HepG2 (cell line): ENCODE results near the gene CELSR2. TPM values are rescaled to one million over a fixed set of nuclear protein-coding genes. Genes with fewer than 3 reads are reported as not detected.
A peak's percentile ranks its signal among the peaks of the same experiment; 100 is the strongest.

Experiments
- ATF2 ChIP-seq: sonication (generic); formaldehyde crosslinking; IDR thresholded peaks from 2 replicates; pipeline ENCODE4 v1.4.0; 2020; ENCODE audit warnings: missing genetic modification reagents
- CEBPZ ChIP-seq: IDR thresholded peaks from 2 replicates; pipeline ENCODE4 v1.6.1; 2012; ENCODE audit warnings: low read length, improper control_type of control experiment
- E2F1 ChIP-seq: sonication (generic); formaldehyde crosslinking; IDR thresholded peaks from 2 replicates; pipeline ENCODE4 v1.5.0; 2020; ENCODE audit warnings: missing genetic modification reagents
- HNF4A ChIP-seq: sonication (generic); formaldehyde crosslinking; IDR thresholded peaks from 2 replicates; pipeline ENCODE4 v1.4.0; 2020; ENCODE audit warnings: missing genetic modification reagents
- HOXA9 ChIP-seq: sonication (generic); formaldehyde crosslinking; IDR thresholded peaks from 2 replicates; pipeline ENCODE4 v1.8.1; 2022; ENCODE audit warnings: missing genetic modification reagents, mild to moderate bottlenecking, moderate library complexity, borderline replicate concordance
- ZEB1 ChIP-seq: IDR thresholded peaks from 2 replicates; pipeline ENCODE4 v1.6.1; 2012; ENCODE audit warnings: mild to moderate bottlenecking, low read depth, inconsistent platforms; ENCODE audit not compliant: insufficient replicate concordance
- ZNF17 ChIP-seq: sonication (generic); formaldehyde crosslinking; IDR thresholded peaks from 2 replicates; pipeline ENCODE4 v1.5.0; 2020; ENCODE audit warnings: mild to moderate bottlenecking, missing genetic modification reagents
- ZNF180 ChIP-seq: sonication (generic); formaldehyde crosslinking; IDR thresholded peaks from 2 replicates; pipeline ENCODE4 v1.4.0; 2020; ENCODE audit warnings: low read depth, missing genetic modification reagents, borderline replicate concordance
- ZNF281 ChIP-seq: sonication (generic); formaldehyde crosslinking; IDR thresholded peaks from 2 replicates; pipeline ENCODE4 v1.4.0; 2020; ENCODE audit warnings: missing genetic modification reagents, borderline replicate concordance
- ZNF292 ChIP-seq: sonication (generic); formaldehyde crosslinking; IDR thresholded peaks from 2 replicates; pipeline ENCODE4 v1.8.1; 2022; ENCODE audit warnings: mild to moderate bottlenecking, low read depth, missing genetic modification reagents, borderline replicate concordance
- ZNF431 ChIP-seq: sonication (generic); formaldehyde crosslinking; IDR thresholded peaks from 2 replicates; pipeline ENCODE4 v1.9.0; 2022; ENCODE audit warnings: missing genetic modification reagents, low read depth, mild to moderate bottlenecking, borderline replicate concordance
- ZNF530 ChIP-seq: sonication (generic); formaldehyde crosslinking; IDR thresholded peaks from 2 replicates; pipeline ENCODE4 v1.5.0; 2020; ENCODE audit warnings: low read depth, mild to moderate bottlenecking, missing genetic modification reagents
- ZNF609 ChIP-seq: sonication (generic); formaldehyde crosslinking; IDR thresholded peaks from 2 replicates; pipeline ENCODE4 v1.4.0; 2020; ENCODE audit warnings: mild to moderate bottlenecking, missing genetic modification reagents, borderline replicate concordance
- polyA plus RNA-seq, 8 experiments: library from polyadenylated mRNA; depleted of rRNA in 3 of 8; stranded (reverse) in 7 of 8; unstranded in 1 of 8; fragments of >200 nt; fragmentation: Illumina TruSeq in 4 of 8; extraction: Trizol in 4 of 8; gene quantifications; 2 replicates each; pipeline versions ENCODE4 v1.2.1 to v1.2.3, GENCODE V29; 2011 to 2016; ENCODE audit warnings: low read depth in 4 of 8, missing spikeins in 1 of 8, mixed read lengths in 1 of 8; ENCODE audit not compliant: insufficient read depth in 1 of 8
- total RNA-seq, 5 experiments: library from RNA; depleted of rRNA; stranded (reverse); fragments of >200 nt; fragmentation: Illumina TruSeq; extraction: Trizol; gene quantifications; 2 replicates each; pipeline ENCODE4 v1.2.3, GENCODE V29; 2016; ENCODE audit warnings: low read depth in 1 of 5

The CELSR2 gene
- total and polyA plus RNA-seq, 2 of the 13 experiments (the other 11 are each of a cell fraction or from before 2014, with no cell fraction given): 4.0 to 6.6 TPM

GRCh38 chr1:109253803-109254620 is 4.7 kb downstream of the CELSR2 start (continued):
- TF ChIP-seq ZNF530 (CRISPR knock-in tag) (no peak), HOXA9 (CRISPR knock-in tag) (no peak), ZNF17 (CRISPR knock-in tag) (no peak), ATF2 (no peak), HNF4A (CRISPR knock-in tag) (peak; percentile 47), ZNF180 (CRISPR knock-in tag) (no peak), ZNF281 (no peak), ZNF431 (no peak), CEBPZ (no peak), E2F1 (CRISPR knock-in tag) (no peak), ZEB1 (no peak), ZNF292 (CRISPR knock-in tag) (0 out of 2 replicates have a peak, but pooled peaks have one; percentile 65), ZNF609 (peak; percentile 61; the same call in 1 of the 2 replicates)
